HG02610 (cell line): Measurements from ENCODE around the gene STOML1.

Source experiments
- ATAC-seq: cut with Tn5 transposase; IDR thresholded peaks from one replicate; pipeline ENCODE4 v1.9.1; 2021; ENCODE audit warnings: mild to moderate bottlenecking, moderate library complexity; ENCODE audit not compliant: unreplicated experiment

Gene STOML1

DNA sequence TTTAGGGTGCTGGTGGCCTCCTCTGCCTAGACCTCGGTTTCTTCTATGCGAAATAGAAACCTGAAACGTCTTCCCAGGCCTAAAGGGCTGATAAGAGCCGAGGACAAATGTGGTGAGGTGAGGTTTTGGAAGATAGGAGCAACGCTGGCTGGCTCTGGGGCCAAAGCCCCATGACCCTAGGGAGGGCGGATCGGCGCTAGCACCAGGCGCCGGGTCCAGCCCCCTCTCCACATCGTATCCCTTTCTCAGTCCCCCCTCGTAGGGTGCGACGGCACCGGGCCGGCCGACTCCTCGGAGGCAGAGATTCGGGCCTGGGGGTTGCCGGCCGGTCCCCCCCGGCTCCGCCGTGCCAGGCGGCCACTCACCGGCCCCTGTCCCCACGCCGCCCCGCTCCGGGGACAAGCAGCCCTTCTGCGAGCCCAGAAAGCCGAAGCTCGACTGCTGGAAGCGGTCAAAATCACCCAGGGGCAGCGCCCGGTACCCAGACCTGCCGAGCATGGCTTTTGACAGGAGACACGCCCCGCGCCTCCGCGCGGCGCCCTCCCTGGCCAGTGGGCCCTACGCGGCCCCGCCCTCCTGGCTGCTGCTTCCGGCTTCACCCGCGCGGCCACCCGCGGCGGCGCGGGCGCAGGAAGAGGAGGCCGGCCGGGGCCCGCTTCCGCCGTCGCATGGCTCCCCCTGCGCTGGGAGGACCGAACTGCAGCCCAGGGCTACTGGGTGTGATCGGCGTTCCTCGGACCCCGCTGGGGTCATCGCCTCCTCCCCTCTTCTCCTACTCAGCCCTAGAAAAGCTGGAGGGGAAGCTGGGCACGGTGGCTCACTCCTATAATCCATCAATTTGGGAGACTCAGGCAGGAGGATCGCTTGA is at the start of gene STOML1:
TSS of gene STOML1 (minus strand) at position 570 of the 868 bp plus-strand sequence. CDS start at position 498, 72 bp downstream.
- peak; percentile 67 for ATAC-seq

DNA sequence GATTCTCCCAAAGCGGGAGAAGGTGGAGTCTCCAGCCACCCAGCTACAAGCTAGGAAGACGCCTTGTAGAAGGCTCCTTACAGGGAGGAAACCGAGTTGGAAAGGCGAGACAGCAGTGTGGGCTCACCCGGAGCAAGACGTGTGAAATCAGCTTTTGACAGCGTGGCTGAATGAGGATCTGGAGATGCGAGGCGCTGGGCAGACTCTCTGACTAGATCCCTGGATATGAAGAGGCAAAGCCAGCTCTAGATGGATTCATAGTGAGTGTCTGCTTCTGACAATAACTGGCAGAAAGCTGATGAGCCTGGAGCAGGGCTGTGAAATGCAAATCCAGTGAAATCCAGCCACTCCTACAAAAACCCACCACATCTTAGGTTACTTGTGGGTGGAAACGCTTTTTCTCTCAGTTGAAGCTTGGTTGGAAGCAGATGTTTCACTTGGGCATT is 49.2 kb upstream of the STOML1 start:
- no peak for ATAC-seq

DNA sequence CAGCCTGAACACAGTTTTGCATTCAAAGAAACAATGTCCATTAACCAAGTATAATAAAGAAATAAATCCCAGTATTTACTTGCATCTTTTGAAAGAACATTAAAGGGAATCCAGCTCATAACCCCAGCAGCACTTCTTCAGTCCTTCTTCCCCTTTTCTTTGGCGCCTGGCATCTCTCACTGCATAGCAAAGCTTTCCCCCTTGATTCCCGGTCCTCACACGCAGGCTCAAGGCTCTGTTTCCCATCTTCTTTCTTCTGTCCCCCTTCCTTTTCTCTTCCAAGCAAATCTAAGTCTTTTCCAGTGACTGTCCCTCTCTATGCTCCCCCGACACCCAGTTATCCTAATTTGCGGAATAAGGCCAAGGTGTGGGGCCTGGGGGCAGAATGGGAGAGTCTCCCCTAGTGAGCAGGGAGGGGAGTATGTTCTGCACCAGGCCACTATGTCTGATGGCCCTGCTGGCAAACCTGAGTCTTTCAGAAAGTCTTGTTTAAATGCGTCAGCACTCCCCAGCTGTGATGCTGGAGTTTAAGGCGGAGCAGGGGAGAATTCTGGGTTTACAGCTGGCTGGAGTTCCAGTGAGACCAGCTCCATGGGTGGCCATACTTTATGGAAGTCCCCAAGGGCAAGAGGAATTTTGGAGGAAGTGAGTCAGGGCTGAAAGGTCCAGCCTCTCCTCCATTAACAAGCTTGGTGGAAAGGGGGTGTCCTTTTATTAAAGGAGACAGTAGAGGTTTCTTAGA is 48.2 kb upstream of the STOML1 start:
- ATAC-seq: no peak

DNA sequence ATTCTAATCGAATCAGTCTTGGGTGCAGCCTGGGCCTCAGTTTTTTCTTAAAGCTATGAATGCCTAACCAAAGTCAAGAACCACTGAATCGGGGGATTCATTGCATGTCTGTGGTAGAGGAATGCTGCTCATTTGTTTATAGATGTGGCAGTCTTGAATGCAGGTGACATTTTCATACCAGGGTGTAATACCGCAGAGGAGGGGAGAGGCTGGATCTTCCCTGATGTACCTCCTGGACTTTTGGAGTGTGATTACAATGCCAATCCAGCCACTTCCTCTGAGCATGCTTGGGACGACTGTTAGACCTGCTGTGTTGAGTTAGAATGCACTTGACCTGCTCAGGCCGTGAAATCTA is 47.5 kb upstream of the STOML1 start:
- no peak for ATAC-seq

DNA sequence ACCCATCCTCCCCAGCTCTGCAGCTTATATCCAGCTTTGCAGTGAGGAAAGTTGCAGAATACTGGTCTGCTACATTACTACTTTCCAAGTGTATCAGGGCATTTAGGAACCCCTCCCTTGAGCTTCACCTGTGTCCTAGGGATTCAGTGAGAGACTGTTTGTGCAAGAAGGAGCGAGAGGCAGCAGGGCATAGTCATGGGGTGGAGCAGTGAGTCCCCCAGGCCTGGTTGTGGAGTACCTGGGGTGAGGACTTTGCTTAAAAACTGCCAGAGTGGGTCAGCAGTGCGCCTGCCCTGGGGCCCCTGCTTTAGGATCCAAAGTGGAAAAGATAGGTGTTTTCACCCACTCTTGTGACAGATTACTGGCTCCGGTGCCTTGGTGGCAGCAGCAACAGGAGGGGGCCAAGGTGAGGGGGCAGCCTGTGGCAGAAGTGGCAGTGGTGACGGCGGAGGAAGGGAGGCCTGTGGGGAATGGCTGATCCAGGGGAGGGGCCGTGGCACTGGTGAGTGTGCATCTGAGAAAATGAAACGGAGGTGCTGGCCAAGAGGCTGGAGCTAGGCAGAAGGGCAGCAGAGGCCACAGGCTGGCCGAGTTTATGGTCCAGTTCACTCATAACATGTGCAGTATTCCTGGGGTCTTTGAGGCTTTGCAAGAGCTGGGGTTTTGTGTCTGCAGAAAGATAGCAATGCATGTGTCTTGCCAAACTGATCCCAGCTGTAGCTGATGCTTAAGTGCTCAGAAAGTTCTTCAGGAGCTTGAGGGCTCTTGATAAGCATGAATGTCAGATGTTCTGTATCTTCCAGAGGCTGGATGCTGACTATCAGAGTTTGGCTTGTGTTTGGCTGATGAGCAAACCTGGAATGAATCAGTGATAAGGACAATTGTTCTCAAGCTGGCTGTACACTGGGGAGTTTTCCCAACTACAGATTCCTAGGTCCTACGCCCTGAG is 46.9 kb upstream of the STOML1 start:
- ATAC-seq: no peak

GRCh38 chr15:74037171-74038117 is 45.3 kb upstream of the STOML1 start:
- no peak for ATAC-seq

DNA sequence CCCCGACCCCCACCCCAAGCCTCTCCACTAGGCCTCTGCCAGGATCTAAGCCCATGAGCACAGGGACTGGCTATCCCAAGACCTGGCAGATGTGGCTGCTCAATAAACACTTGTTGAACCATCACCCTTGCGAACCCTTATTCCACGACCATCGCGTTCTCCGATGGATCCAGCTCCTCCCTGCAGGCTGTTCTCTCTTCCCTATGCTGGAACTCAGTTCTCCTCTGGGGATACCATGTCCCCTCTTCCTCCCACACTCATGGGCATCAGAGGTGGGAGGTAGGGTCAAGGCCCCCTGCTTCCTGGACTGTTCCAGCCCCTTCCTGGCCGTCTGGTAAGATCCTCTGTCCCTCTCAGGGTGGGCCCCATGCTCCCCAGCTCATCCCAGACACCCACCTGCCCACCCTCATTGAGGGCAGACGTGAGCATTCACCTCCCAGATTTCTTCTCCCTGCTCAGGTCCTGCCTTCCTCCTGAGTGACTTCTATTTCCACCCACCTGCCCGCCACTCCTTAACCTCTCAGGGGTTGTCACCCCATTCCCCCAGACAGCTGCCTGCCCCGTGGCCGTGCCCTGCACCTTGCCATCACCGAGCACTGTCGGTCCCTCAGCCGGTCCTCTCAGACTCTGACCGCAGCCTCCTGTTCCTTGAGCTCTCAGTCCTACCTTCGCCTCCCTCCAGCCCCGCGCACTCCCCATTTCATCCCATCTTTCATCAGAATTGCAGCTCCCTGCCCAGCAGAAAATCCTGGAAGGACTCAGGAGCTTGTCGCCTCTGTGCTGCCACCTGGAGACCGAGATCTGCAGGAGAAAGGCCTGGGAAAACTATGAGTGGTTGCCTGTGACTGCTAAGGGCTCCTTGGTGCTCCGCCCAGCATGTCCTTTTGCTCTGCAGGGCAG is 44.4 kb upstream of the STOML1 start:
- no peak for ATAC-seq

DNA sequence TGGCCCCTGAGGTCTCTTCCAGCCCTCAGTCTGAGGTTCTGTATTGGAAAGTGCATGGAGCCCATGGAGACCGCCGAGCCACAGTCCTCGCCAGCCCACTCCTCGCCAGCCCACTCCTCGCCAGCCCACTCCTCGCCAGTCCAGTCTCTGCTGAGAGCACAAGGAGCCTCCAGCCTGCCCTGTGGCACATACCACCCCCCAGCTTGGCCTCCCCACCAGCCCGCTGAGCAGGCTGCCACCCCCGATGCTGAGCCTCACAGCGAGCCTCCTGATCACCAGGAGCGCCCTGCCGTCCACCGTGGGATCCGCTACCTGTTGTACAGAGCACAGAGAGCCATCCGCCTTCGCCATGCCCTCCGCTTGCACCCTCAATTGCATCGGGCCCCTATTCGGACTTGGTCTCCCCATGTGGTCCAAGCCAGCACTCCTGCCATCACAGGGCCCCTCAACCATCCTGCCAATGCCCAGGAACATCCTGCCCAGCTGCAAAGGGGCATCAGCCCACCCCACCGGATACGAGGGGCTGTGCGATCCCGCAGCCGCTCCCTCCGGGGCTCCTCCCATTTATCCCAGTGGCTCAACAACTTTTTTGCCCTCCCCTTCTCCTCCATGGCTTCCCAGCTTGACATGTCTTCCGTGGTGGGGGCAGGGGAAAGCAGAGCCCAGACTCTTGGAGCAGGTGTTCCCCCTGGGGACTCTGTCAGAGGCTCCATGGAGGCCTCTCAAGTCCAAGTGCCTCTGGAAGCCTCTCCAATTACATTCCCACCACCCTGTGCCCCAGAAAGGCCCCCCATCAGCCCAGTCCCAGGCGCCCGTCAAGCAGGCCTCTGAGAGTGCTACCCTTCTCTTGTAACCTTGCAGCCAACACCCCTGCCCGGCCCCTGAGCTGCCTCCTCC is 43.3 kb upstream of the STOML1 start:
- no peak for ATAC-seq

DNA sequence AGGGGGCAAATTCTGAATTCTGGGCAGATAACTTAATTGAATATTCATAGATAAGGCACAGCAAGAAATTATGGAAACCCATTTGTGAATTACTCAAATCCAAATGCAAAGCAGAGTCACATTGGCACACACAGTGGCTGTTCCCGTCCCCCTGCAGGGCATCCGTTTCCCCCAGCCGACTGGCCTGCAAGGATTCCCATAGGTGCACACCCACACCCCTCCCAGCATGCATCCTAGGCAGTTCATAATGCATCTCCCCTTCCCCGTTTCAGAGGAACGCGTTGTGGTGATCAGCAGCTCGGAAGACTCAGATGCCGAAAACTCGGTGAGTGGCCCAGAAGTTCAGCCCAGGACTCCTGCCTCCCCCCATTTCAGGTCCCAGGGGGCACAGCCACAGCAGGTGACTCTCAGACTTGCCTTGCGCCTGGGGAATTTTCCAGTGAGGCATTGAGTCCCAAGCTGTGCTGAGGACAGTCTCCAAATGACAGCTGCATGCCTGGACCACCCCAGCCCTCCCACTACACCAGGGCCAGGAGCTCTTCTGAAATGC is 42.2 kb upstream of the STOML1 start:
- no peak for ATAC-seq

DNA sequence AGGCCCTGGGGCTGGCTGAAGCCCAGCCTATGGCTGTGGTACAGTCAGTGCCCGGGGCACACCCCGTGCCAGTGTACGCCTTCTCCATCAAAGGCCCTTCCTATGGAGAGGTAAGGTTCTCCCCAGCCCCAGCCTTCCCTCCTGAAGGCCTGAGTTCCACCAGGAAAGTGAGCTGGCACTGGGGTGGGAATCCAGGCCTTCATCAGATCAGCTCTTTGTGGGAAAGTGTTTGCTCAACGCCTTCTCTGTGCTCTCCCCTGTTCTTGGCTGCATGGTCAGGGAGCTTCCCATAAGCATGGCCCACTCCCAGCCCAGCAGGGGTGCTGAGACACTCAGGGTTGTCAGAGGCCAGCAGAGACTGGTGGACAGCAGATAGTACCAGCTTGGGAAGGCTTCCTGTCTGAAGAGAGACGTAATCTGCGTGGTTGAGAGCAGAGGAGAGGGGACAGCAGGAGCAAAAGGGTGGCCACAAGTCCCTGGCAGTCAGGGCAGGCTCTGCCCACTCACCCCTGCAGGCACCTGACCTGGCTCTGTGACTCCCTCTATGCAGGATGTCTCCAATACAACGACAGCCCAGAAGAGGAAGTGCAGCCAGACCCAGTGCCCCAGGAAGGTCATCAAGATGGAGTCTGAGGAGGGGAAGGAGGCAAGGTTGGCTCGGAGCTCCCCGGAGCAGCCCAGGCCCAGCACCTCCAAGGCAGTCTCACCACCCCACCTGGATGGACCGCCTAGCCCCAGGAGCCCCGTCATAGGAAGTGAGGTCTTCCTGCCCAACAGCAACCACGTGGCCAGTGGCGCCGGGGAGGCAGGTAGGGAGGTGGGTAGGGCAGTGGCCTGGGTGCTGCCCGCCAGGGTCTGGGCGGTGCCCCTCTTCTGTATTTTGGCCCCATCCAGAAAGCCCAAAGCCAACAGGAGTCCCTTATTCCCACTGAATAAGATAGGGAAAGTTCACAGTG is 40.8 kb upstream of the STOML1 start:
- no peak for ATAC-seq

DNA sequence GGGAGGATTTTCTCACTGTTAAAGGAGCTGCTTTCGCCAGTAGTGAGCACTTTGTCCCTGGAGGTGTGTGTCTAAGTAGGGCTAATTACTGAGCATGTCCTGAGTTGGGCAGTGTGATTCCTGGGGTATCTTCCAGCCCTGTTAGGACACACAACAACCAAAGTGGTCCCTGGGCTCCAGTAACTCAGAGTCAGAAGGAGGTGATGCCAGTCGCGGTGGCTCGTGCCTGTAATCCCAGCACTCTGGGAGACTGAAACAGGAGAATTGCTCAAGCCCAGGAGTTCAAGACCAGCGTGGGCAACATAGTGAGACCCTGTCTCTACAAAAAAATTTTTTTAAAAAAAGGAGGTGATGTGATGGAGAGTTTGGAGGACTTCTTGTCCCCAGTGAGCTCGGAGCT is 40.0 kb upstream of the STOML1 start:
- ATAC-seq: no peak

DNA sequence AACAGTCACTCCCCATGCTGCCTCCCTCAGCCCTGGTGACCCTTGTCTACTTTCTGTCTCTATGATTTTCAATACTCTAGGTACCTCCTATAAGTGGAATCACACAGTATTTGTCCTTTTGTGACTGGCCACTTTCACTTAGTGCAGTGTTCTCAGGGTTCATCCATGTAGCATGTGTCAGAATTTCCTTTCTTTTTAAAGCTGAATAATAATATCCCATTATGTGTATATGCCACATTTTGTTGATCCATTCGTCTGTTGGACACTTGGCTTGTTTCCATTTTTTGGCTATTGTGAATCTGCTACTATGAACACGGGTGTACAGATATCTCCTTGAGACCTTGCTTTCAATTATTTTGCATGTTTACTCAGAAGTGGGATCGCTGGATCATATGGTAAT is 36.6 kb upstream of the STOML1 start:
- ATAC-seq: no peak

GRCh38 chr15:74027688-74028087 is 35.6 kb upstream of the STOML1 start:
- ATAC-seq: no peak

- no peak for ATAC-seq
These were observed 33.3 kb upstream of the STOML1 start for GRCh38 chr15:74025436-74025835.

- ATAC-seq: no peak
These were observed 32.6 kb upstream of the STOML1 start for GRCh38 chr15:74024687-74025086.

- no peak for ATAC-seq
These were observed 30.8 kb upstream of the STOML1 start for GRCh38 chr15:74022706-74023470.
